ENCODE results near the gene INMT. TPM values are rescaled to one million over a fixed set of nuclear protein-coding genes. Genes with fewer than 3 reads are reported as not detected.

The INMT gene
- total RNA-seq, 4 donors from 2014 or later = 115 to 212 (median 131) TPM

GRCh38 chr7:30780941-30781340 lies 29.0 kb downstream of the INMT start:
- no peaks in the 10 kb centered on the region for H3K27me3 ChIP-seq
- peaks cover 0 to 49% of the 10 kb centered on the region in 2 donors for H3K36me3 ChIP-seq
- TF ChIP-seq, protein P1, sequence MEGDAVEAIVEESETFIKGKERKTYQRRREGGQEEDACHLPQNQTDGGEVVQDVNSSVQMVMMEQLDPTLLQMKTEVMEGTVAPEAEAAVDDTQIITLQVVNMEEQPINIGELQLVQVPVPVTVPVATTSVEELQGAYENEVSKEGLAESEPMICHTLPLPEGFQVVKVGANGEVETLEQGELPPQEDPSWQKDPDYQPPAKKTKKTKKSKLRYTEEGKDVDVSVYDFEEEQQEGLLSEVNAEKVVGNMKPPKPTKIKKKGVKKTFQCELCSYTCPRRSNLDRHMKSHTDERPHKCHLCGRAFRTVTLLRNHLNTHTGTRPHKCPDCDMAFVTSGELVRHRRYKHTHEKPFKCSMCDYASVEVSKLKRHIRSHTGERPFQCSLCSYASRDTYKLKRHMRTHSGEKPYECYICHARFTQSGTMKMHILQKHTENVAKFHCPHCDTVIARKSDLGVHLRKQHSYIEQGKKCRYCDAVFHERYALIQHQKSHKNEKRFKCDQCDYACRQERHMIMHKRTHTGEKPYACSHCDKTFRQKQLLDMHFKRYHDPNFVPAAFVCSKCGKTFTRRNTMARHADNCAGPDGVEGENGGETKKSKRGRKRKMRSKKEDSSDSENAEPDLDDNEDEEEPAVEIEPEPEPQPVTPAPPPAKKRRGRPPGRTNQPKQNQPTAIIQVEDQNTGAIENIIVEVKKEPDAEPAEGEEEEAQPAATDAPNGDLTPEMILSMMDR (IDR thresholded peaks at IDR 0.05) = no peak
- TF ChIP-seq POLR2A (IDR thresholded peaks at IDR 0.05) (no peak), EP300 (IDR thresholded peaks at IDR 0.05) (no peak), POLR2AphosphoS5 (IDR thresholded peaks at IDR 0.05) (no peak)
- ATAC-seq = no peak
- H3K4me1 ChIP-seq = peaks cover 7 to 54% (median 12%) of the 10 kb centered on the region in 3 donors
- no peak overlapping the region for H3K4me3 ChIP-seq
- WGBS, 2 donors (ENCODE audit: low coverage in 1 of 2) = 39 to 60% methylated on average over 1 to 3 of the region's 4 CpGs
- peak overlapping the region in 3 of 4 donors; percentile 3 to 26 (median 4) for H3K27ac ChIP-seq
- H3K9me3 ChIP-seq = no peaks in the 10 kb centered on the region

DNA sequence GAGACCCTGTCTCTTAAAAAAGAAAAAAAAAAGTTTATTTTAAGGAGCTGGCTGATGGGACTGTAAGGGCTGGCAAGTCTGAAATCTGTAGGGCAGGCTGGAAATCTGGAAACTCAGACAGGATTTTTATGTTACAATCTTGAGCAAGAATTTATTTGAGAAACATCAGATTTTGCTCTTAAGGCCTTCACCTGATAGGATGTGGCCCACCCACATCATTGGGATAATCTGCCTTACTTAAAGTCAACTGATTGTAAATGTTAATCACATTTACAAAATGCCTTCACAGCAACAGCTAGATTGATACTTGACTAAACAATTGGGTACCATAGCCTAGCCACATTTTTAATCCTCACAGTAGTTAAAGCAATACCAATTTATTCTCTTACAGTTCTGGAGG lies 30.8 kb downstream of the INMT start:
- no peak for ATAC-seq
- Histone ChIP-seq H3K9me3 (no peaks in the 10 kb centered on the region), H3K27ac (no peak overlapping the region), H3K27me3 (no peaks in the 10 kb centered on the region), H3K4me3 (no peak overlapping the region), H3K36me3 (peaks cover 0 to 64% of the 10 kb centered on the region in 2 donors), H3K4me1 (peaks cover 7 to 38% (median 11%) of the 10 kb centered on the region in 3 donors)
- TF ChIP-seq, protein P1 (IDR thresholded peaks at IDR 0.05) = no peak
- no peak for TF ChIP-seq EP300 (IDR thresholded peaks at IDR 0.05)
- TF ChIP-seq POLR2A (IDR thresholded peaks at IDR 0.05) = no peak
- TF ChIP-seq POLR2AphosphoS5 (IDR thresholded peaks at IDR 0.05) = no peak

DNA sequence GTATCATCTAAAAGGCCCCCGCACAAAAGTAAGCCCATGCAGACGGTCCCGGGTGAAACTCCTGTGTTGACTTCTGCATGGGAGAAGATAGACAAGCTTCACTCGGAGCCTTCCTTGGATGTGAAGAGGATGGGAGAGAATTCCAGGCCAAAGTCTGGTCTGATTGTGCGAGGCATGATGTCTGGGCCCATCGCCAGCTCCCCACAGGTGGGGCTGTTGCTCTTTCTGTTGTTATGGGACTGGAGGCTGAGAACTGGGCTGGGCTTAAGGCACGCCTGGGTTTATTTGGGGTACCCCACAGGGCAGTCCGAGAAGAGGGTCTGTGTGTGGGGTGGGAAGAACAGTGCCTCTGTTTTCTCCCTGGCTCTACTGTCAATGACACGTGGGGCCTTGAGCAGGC lies 33.9 kb downstream of the INMT start:
- peaks cover 0 to 63% of the 10 kb centered on the region in 2 donors for H3K36me3 ChIP-seq
- no peak overlapping the region for H3K4me3 ChIP-seq
- no peak overlapping the region for H3K27ac ChIP-seq
- TF ChIP-seq EP300 (IDR thresholded peaks at IDR 0.05) (no peak), POLR2A (IDR thresholded peaks at IDR 0.05) (no peak), POLR2AphosphoS5 (IDR thresholded peaks at IDR 0.05) (no peak)
- TF ChIP-seq, protein P1 (IDR thresholded peaks at IDR 0.05) = no peak
- H3K4me1 ChIP-seq = peaks cover 0 to 25% (median 3%) of the 10 kb centered on the region in 3 donors
- no peaks in the 10 kb centered on the region for H3K9me3 ChIP-seq
- no peaks in the 10 kb centered on the region for H3K27me3 ChIP-seq
- 86 to 89% methylated on average over 7 to 9 of the region's 9 CpGs for WGBS, 2 donors (ENCODE audit: low coverage in 1 of 2)
- no peak for ATAC-seq

DNA sequence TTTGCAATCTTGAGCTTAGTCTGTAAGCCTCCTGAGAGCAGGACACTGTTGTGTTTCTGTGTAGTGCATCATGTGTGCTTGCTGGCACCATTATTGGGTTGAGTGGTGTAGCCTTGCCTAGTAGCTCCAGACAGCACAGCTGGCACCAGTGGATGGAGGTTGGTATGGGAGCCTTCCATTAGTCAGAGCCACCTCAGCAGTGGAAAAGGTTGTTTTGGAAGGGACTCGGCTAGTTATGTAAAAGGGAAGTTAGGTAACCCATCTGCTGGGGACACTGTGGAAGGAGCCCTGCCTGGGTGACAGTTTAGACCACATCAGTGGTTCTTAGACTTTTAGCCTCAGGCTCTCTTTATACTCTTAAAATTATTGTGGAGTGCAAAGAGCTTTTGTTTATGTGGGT lies 35.6 kb downstream of the INMT start:
- peaks cover 0 to 69% of the 10 kb centered on the region in 2 donors for H3K36me3 ChIP-seq
- WGBS, 2 donors (ENCODE audit: low coverage in 1 of 2) = 67 to 86% methylated on average over 1 of the region's 1 CpG

More for the DNA sequence above, 35.6 kb downstream of the INMT start:
- Histone ChIP-seq H3K4me1 (peaks cover 0 to 17% (median 0%) of the 10 kb centered on the region in 3 donors), H3K27ac (no peak overlapping the region), H3K27me3 (no peaks in the 10 kb centered on the region), H3K4me3 (no peak overlapping the region), H3K9me3 (no peaks in the 10 kb centered on the region)
- ATAC-seq = no peak
- TF ChIP-seq EP300 (IDR thresholded peaks at IDR 0.05) (no peak), POLR2AphosphoS5 (IDR thresholded peaks at IDR 0.05) (no peak), POLR2A (IDR thresholded peaks at IDR 0.05) (no peak)
- TF ChIP-seq, protein P1 (IDR thresholded peaks at IDR 0.05) = no peak
